IMR-90 (cell line): ENCODE results near the gene CARMIL1. TPM values are rescaled to one million over a fixed set of nuclear protein-coding genes. Genes with fewer than 3 reads are reported as not detected.

Experiments used
- ATAC-seq: fragments of 200-7000 bp; cut with Tn5 transposase; 2 replicates; pipeline ENCODE4 v1.9.1; 2020; ENCODE audit warnings: low read depth, mild to moderate bottlenecking, moderate library complexity
- BruUV-seq: library from RNA; stranded (reverse); fragments of 400-500 nt; replicated peaks from 2 replicates; lab custom pipeline; 2021; lab: Mats Ljungman, UMichigan
- CTCF ChIA-PET: fragments of 300-600 bp; formaldehyde crosslinking; extraction: SDS; loops from one replicate; lab custom pipeline; 2021; ENCODE audit warnings: antibody characterized with exemption; lab: Yijun Ruan, JAX
- POLR2A ChIA-PET: fragments of 300-600 bp; sonication (Branson Sonifier 250); formaldehyde crosslinking; loops from one replicate; lab custom pipeline; 2022; ENCODE audit warnings: antibody characterized with exemption; ENCODE audit not compliant: unreplicated experiment; lab: Charles Lee
- DNase-seq: peaks from one replicate; pipeline ENCODE4 v3.0.0; 2013
- H2AFZ ChIP-seq: replicated peaks from 2 replicates; pipeline ENCODE3; 2013; ENCODE audit warnings: low read length, mild to moderate bottlenecking; ENCODE audit not compliant: poor library complexity
- H2AK5ac ChIP-seq: 2 replicates; pipeline ENCODE4 v1.6.1; 2013; ENCODE audit warnings: low read depth, low read length, inconsistent platforms
- H2AK9ac ChIP-seq: replicated peaks from 2 replicates; pipeline ENCODE3; 2013; ENCODE audit warnings: mild to moderate bottlenecking, low read depth, low read length, moderate library complexity; ENCODE audit not compliant: poor library complexity
- H2BK120ac ChIP-seq: 2 replicates; pipeline ENCODE4 v1.6.1; 2013; ENCODE audit warnings: low read depth, low read length, inconsistent platforms
- H2BK15ac ChIP-seq: 3 replicates; pipeline ENCODE4 v1.6.1; 2013; ENCODE audit warnings: low read depth, low read length, inconsistent platforms
- H2BK20ac ChIP-seq: 2 replicates; pipeline ENCODE4 v1.6.1; 2013; ENCODE audit warnings: low read depth, mild to moderate bottlenecking, inconsistent platforms, low read length, moderate library complexity
- H2BK5ac ChIP-seq: 2 replicates; pipeline ENCODE4 v1.6.1; 2013; ENCODE audit warnings: mild to moderate bottlenecking, low read depth, low read length, inconsistent platforms; ENCODE audit not compliant: poor library complexity, severe bottlenecking
- H3K14ac ChIP-seq: replicated peaks from 2 replicates; pipeline ENCODE4 v1.6.1; 2013; ENCODE audit warnings: low read depth, low read length, inconsistent platforms
- H3K18ac ChIP-seq: 2 replicates; pipeline ENCODE4 v1.6.1; 2013; ENCODE audit warnings: low read depth, low read length, control low read depth
- H3K23ac ChIP-seq: 2 replicates; pipeline ENCODE4 v1.6.1; 2013; ENCODE audit warnings: low read depth, low read length, inconsistent platforms
- H3K27ac ChIP-seq: 2 replicates; pipeline ENCODE4 v1.5.1; 2013; ENCODE audit warnings: mild to moderate bottlenecking, control low read depth, low read length; ENCODE audit not compliant: insufficient read depth
- H3K27me3 ChIP-seq: 2 replicates; pipeline ENCODE4 v1.6.1; 2013; ENCODE audit warnings: low read length; ENCODE audit not compliant: control insufficient read depth, insufficient read depth
- H3K36me3 ChIP-seq: 2 replicates; pipeline ENCODE4 v1.6.1; 2013; ENCODE audit warnings: low read length, mixed read lengths; ENCODE audit not compliant: control insufficient read depth, insufficient read depth
- H3K4ac ChIP-seq: 2 replicates; pipeline ENCODE4 v1.6.1; 2013; ENCODE audit warnings: low read depth, low read length, inconsistent platforms
- H3K4me1 ChIP-seq: 2 replicates; pipeline ENCODE4 v1.6.1; 2013; ENCODE audit warnings: low read length, mixed read lengths; ENCODE audit not compliant: control insufficient read depth, insufficient read depth
- H3K4me2 ChIP-seq: 2 replicates; pipeline ENCODE4 v1.6.1; 2013; ENCODE audit warnings: low read depth, mild to moderate bottlenecking, control low read depth, low read length, moderate library complexity
- H3K4me3 ChIP-seq: 2 replicates; pipeline ENCODE4 v1.5.1; 2013; ENCODE audit warnings: low read depth, mild to moderate bottlenecking, control low read depth, low read length, moderate library complexity; ENCODE audit not compliant: insufficient read depth
- H3K56ac ChIP-seq: 2 replicates; pipeline ENCODE4 v1.6.1; 2013; ENCODE audit warnings: low read length, inconsistent platforms; ENCODE audit not compliant: insufficient read depth; ENCODE audit errors: extremely low read depth
- H3K79me1 ChIP-seq, 2 experiments: 2 replicates each; pipeline ENCODE4 v1.6.1; 2013; ENCODE audit warnings: low read length in 2 of 2, inconsistent platforms in 1 of 2, low read depth in 1 of 2
- H3K9ac ChIP-seq: 2 replicates; pipeline ENCODE4 v1.6.1; 2013; ENCODE audit warnings: low read depth, low read length, control low read depth
- H3K9me1 ChIP-seq: 2 replicates; pipeline ENCODE4 v1.6.1; 2013; ENCODE audit warnings: low read length, inconsistent platforms; ENCODE audit not compliant: insufficient read depth
- H3K9me3 ChIP-seq: 2 replicates; pipeline ENCODE4 v1.6.1; 2013; ENCODE audit warnings: low read length; ENCODE audit not compliant: control insufficient read depth, insufficient read depth
- H4K20me1 ChIP-seq: 2 replicates; pipeline ENCODE4 v1.6.1; 2013; ENCODE audit warnings: low read length, inconsistent platforms; ENCODE audit not compliant: insufficient read depth
- H4K5ac ChIP-seq: 2 replicates; pipeline ENCODE4 v1.6.1; 2013; ENCODE audit warnings: mild to moderate bottlenecking, low read depth, low read length, control low read depth
- H4K8ac ChIP-seq, 2 experiments: 2 replicates each; pipeline ENCODE4 v1.6.1; 2013; ENCODE audit warnings: low read depth in 2 of 2, low read length in 2 of 2, control low read depth in 1 of 2, inconsistent platforms in 1 of 2
- H4K91ac ChIP-seq: 2 replicates; pipeline ENCODE4 v1.6.1; 2013; ENCODE audit warnings: low read depth, low read length, inconsistent platforms; ENCODE audit not compliant: insufficient read depth
- BHLHE40 ChIP-seq: fragments of 150-350 bp; IDR thresholded peaks from 2 replicates; pipeline ENCODE4 v1.6.1; 2016; ENCODE audit warnings: mild to moderate bottlenecking, low read depth, low read length
- CEBPB ChIP-seq: IDR thresholded peaks from 2 replicates; pipeline ENCODE4 v1.6.1; 2012; ENCODE audit warnings: low read depth, low read length, improper control_type of control experiment
- CHD1 ChIP-seq: IDR thresholded peaks from 2 replicates; pipeline ENCODE4 v1.6.1; 2012; ENCODE audit warnings: low read depth, low read length, improper control_type of control experiment
- FOS ChIP-seq: fragments of 150-350 bp; IDR thresholded peaks from 2 replicates; pipeline ENCODE4 v1.6.1; 2016; ENCODE audit warnings: low read depth, low read length
- MAFK ChIP-seq: IDR thresholded peaks from 2 replicates; pipeline ENCODE4 v1.6.1; 2012; ENCODE audit warnings: low read depth, low read length, improper control_type of control experiment
- MAZ ChIP-seq: IDR thresholded peaks from 2 replicates; pipeline ENCODE4 v1.6.1; 2012; ENCODE audit warnings: low read depth, mild to moderate bottlenecking, low read length, improper control_type of control experiment, moderate library complexity, borderline replicate concordance
- MXI1 ChIP-seq: IDR thresholded peaks from 2 replicates; pipeline ENCODE4 v1.6.1; 2012; ENCODE audit warnings: low read depth, mild to moderate bottlenecking, low read length, moderate library complexity, borderline replicate concordance
- NFE2L2 ChIP-seq: fragments of 150-350 bp; IDR thresholded peaks from 2 replicates; pipeline ENCODE4 v1.6.1; 2016; ENCODE audit warnings: low read depth, mild to moderate bottlenecking, low read length
- POLR2A ChIP-seq: IDR thresholded peaks from 2 replicates; pipeline ENCODE4 v1.6.1; 2012; ENCODE audit warnings: mild to moderate bottlenecking, low read depth, low read length
- RAD21 ChIP-seq: IDR thresholded peaks from 2 replicates; pipeline ENCODE4 v1.6.1; 2012; ENCODE audit warnings: low read length, improper control_type of control experiment
- RCOR1 ChIP-seq: IDR thresholded peaks from 2 replicates; pipeline ENCODE4 v1.6.1; 2012; ENCODE audit warnings: mild to moderate bottlenecking, low read length, improper control_type of control experiment; ENCODE audit not compliant: insufficient replicate concordance
- RFX5 ChIP-seq: IDR thresholded peaks from 2 replicates; pipeline ENCODE4 v1.8.0; 2012; ENCODE audit warnings: low read depth, mild to moderate bottlenecking, low read length, moderate library complexity
- SMC3 ChIP-seq: fragments of 150-350 bp; IDR thresholded peaks from 2 replicates; pipeline ENCODE4 v1.6.1; 2016; ENCODE audit warnings: low read depth, mild to moderate bottlenecking, antibody characterized with exemption, low read length, moderate library complexity
- USF2 ChIP-seq: fragments of 150-350 bp; IDR thresholded peaks from 2 replicates; pipeline ENCODE4 v1.6.1; 2017; ENCODE audit warnings: mild to moderate bottlenecking, antibody characterized with exemption, low read length, low read depth
- dilution Hi-C: fragments of 300-500 bp; cut with HindIII; formaldehyde crosslinking; loops from one replicate; pipeline ENCODE4 v1.14.3; 2018; ENCODE audit warnings: low sequenced_read_pairs; ENCODE audit not compliant: unreplicated experiment
- in situ Hi-C: fragments of 300-500 bp; cut with MboI; formaldehyde crosslinking; loops from 3 replicates; pipeline ENCODE4 v1.14.3; 2019; ENCODE audit warnings: low sequenced_read_pairs, inconsistent platforms, mixed read lengths
- intact Hi-C: fragments of 100-400 bp; cut with micrococcal nuclease; formaldehyde crosslinking; loops from 2 replicates; pipeline ENCODE4 v1.10.0; 2022
- polyA plus RNA-seq, 3 experiments: library from polyadenylated mRNA; depleted of rRNA; stranded (reverse); fragments of >200 nt; gene quantifications; 2 replicates each; pipeline ENCODE4 v1.2.3, GENCODE V29; 2012; ENCODE audit warnings: low replicate concordance in 1 of 3
- total RNA-seq: library from RNA; depleted of rRNA; stranded (reverse); fragments of >200 nt; gene quantifications from 2 replicates; pipeline ENCODE4 v1.2.3, GENCODE V29; 2012
- TF ChIP-seq, protein P1 (sequence below): conservative IDR thresholded peaks from 2 replicates; pipeline ENCODE4 v1.5.1; 2012; ENCODE audit warnings: mild to moderate bottlenecking, low read depth, low read length, improper control_type of control experiment
- TF ChIP-seq, protein P2 (sequence below): fragments of 150-350 bp; IDR thresholded peaks from 2 replicates; pipeline ENCODE4 v1.6.1; 2016; ENCODE audit warnings: low read depth, mild to moderate bottlenecking, low read length, moderate library complexity, borderline replicate concordance

Gene CARMIL1
- total and polyA plus RNA-seq, 2 of the 4 experiments (the other 2 are of a cell fraction): 1.3 to 2.9 TPM

- no peak overlapping the region for H2AFZ ChIP-seq
- intact Hi-C loops (no loop called here), in situ Hi-C loops (no loop called here), dilution Hi-C loops (no loop called here)
- no peak for TF ChIP-seq RCOR1
- no peak for TF ChIP-seq USF2
- no peak for TF ChIP-seq POLR2A
- no peak for TF ChIP-seq MAFK
- TF ChIP-seq BHLHE40: no peak
- TF ChIP-seq SMC3: no peak
- no peak for TF ChIP-seq RAD21
- TF ChIP-seq RFX5: no peak
- no peak for TF ChIP-seq MXI1
- no peak for TF ChIP-seq FOS
- TF ChIP-seq CEBPB: no peak
- TF ChIP-seq, protein P1, sequence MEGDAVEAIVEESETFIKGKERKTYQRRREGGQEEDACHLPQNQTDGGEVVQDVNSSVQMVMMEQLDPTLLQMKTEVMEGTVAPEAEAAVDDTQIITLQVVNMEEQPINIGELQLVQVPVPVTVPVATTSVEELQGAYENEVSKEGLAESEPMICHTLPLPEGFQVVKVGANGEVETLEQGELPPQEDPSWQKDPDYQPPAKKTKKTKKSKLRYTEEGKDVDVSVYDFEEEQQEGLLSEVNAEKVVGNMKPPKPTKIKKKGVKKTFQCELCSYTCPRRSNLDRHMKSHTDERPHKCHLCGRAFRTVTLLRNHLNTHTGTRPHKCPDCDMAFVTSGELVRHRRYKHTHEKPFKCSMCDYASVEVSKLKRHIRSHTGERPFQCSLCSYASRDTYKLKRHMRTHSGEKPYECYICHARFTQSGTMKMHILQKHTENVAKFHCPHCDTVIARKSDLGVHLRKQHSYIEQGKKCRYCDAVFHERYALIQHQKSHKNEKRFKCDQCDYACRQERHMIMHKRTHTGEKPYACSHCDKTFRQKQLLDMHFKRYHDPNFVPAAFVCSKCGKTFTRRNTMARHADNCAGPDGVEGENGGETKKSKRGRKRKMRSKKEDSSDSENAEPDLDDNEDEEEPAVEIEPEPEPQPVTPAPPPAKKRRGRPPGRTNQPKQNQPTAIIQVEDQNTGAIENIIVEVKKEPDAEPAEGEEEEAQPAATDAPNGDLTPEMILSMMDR: no peak
- TF ChIP-seq MAZ: no peak
- no peak for TF ChIP-seq NFE2L2
- TF ChIP-seq CHD1: no peak
- TF ChIP-seq, protein P2, sequence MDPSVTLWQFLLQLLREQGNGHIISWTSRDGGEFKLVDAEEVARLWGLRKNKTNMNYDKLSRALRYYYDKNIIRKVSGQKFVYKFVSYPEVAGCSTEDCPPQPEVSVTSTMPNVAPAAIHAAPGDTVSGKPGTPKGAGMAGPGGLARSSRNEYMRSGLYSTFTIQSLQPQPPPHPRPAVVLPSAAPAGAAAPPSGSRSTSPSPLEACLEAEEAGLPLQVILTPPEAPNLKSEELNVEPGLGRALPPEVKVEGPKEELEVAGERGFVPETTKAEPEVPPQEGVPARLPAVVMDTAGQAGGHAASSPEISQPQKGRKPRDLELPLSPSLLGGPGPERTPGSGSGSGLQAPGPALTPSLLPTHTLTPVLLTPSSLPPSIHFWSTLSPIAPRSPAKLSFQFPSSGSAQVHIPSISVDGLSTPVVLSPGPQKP: no peak
- H3K18ac ChIP-seq: no peak overlapping the region
- no peak overlapping the region for H3K27ac ChIP-seq
- no peak overlapping the region for H3K9ac ChIP-seq
- no peaks in the 10 kb centered on the region for H3K36me3 ChIP-seq
- H3K14ac ChIP-seq: no peak overlapping the region
- ChIA-PET POLR2A (no interaction called here), CTCF (no interaction called here)
- no peaks in the 10 kb centered on the region for H3K4me1 ChIP-seq
- no peak overlapping the region for H2AK9ac ChIP-seq
- no peak for ATAC-seq
- no peak overlapping the region for H3K4me3 ChIP-seq
- no peaks in the 10 kb centered on the region for H4K20me1 ChIP-seq
- no peaks in the 10 kb centered on the region for H3K79me1 ChIP-seq
- no peak overlapping the region for H3K4ac ChIP-seq
- no peaks in the 10 kb centered on the region for H3K9me1 ChIP-seq
- H3K56ac ChIP-seq: no peak overlapping the region
- no peak overlapping the region for H4K5ac ChIP-seq
- H2AK5ac ChIP-seq: no peak overlapping the region
- H3K9me3 ChIP-seq: no peaks in the 10 kb centered on the region
- H3K4me2 ChIP-seq: no peak overlapping the region
- DNase-seq: no peak
- no TSS peak for BruUV-seq
- no peak overlapping the region for H2BK15ac ChIP-seq
- H2BK20ac ChIP-seq: no peak overlapping the region
- no peak overlapping the region for H4K8ac ChIP-seq
- no peak overlapping the region for H4K91ac ChIP-seq
- no peak overlapping the region for H3K23ac ChIP-seq
- H3K27me3 ChIP-seq: no peaks in the 10 kb centered on the region
- H2BK5ac ChIP-seq: no peak overlapping the region
- no peak overlapping the region for H2BK120ac ChIP-seq
These were observed 303.9 kb downstream of the CARMIL1 start for GRCh38 chr6:25583099-25583498.
